Measurements from ENCODE around the gene DNAJB4.
"Not testable (repeated sequence)": the region's sequence is repeated elsewhere in the genome, so short reads cannot be mapped to it uniquely, and the experiment has no call there.

DNA sequence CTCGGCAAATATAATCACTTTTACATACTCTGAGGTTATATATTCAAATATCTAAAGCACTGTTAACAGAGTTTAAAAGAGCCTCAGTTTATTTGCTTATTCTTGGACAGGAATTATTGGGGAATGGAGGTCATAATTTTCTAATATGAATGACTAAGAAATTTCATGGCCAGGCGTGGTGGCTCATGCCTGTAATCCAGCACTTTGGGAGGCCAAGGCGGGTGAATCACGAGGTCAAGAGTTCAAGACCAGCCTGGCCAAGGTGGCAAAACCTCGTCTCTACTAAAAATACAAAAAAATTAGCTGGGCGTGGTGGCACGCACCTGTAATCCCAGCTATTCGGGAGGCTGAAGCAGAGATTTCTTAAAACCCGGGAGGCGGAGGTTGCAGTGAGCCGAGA, 4.2 kb upstream of the DNAJB4 start:
- not testable (repeated sequence) for TF ChIP-seq SUZ12 (IDR thresholded peaks at IDR 0.05; ENCODE audit: extremely low read depth, insufficient read depth, insufficient read length); ZNF274 (IDR thresholded peaks at IDR 0.05; ENCODE audit: low read depth, low read length)
